ENCODE measurements around the gene CDC26.

DNA sequence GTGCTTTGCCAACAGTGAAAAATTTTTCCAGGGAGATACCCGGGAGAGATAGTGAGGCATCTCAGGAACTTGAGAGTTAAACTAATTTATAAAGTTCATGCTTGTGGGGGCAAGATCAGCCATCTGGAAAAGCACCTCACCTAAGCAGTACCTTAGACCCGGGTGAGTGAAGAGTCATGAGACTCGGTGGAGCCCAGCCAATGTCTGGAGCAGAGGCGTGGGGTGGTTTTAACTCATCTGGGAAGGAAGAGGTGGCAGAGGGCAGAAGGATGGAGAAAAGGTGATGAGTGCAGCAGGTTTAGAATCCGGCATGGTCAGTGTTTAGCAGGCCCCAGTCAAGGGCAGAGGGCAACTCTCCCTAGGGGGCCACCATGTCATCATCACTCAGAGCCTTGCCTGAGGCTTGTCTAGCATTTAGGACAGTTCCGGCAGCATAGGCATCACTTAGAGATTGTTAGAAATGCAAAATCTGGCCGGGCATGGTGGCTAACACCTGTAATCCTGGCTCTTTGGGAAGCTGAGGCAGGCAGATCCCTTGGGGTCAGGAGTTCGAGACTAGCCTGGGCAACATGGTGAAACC lies 32.1 kb upstream of the CDC26 start:
- TF ChIP-seq, protein P1, sequence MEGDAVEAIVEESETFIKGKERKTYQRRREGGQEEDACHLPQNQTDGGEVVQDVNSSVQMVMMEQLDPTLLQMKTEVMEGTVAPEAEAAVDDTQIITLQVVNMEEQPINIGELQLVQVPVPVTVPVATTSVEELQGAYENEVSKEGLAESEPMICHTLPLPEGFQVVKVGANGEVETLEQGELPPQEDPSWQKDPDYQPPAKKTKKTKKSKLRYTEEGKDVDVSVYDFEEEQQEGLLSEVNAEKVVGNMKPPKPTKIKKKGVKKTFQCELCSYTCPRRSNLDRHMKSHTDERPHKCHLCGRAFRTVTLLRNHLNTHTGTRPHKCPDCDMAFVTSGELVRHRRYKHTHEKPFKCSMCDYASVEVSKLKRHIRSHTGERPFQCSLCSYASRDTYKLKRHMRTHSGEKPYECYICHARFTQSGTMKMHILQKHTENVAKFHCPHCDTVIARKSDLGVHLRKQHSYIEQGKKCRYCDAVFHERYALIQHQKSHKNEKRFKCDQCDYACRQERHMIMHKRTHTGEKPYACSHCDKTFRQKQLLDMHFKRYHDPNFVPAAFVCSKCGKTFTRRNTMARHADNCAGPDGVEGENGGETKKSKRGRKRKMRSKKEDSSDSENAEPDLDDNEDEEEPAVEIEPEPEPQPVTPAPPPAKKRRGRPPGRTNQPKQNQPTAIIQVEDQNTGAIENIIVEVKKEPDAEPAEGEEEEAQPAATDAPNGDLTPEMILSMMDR (IDR thresholded peaks at IDR 0.05; ENCODE audit: low read length): no peak
- no peak for TF ChIP-seq EZH2 (optimal IDR thresholded peaks at IDR 0.05; ENCODE audit: low read depth, low read length)
- TF ChIP-seq EZH2phosphoT487 (IDR thresholded peaks at IDR 0.05; ENCODE audit: low read length): no peak
